Uterus (tissue), 4 donors: Measurements from ENCODE around the gene LDB1. TPM values are rescaled to one million over a fixed set of nuclear protein-coding genes. Genes with fewer than 3 reads are reported as not detected.

Source experiments
- DNase-seq, 2 donors: peaks; one replicate each; pipeline ENCODE4 v3.0.0-alpha.2; 2019 to 2020
- H3K27ac ChIP-seq, 2 donors: fragments of 200-600 bp; sonication (generic); 1 replicate in 1 of 2; 2 replicates in 1 of 2; pipeline ENCODE4 v1.5.1; 2016 to 2018
- H3K27me3 ChIP-seq, 2 donors: fragments of 200-600 bp; sonication (generic); one replicate each; pipeline ENCODE4 v1.5.1; 2018 to 2019; ENCODE audit warnings: control low read depth in 1 of 2
- H3K36me3 ChIP-seq, 2 donors: fragments of 200-600 bp; sonication (generic); one replicate each; pipeline ENCODE4 v1.5.1; 2019; ENCODE audit warnings: control low read depth in 1 of 2
- H3K4me1 ChIP-seq, 2 donors: fragments of 200-600 bp; sonication (generic); one replicate each; pipeline ENCODE4 v1.5.1; 2018 to 2019; ENCODE audit warnings: control low read depth in 1 of 2
- H3K4me3 ChIP-seq, 2 donors: fragments of 200-600 bp; sonication (generic); 1 replicate in 1 of 2; 2 replicates in 1 of 2; pipeline ENCODE4 v1.5.1; 2018 to 2019; ENCODE audit warnings: mild to moderate bottlenecking in 1 of 2
- H3K9me3 ChIP-seq, 2 donors: fragments of 200-600 bp; sonication (generic); one replicate each; pipeline ENCODE4 v1.5.1; 2019; ENCODE audit warnings: control low read depth in 1 of 2
- CTCF ChIP-seq, 4 experiments: fragments of 200-600 bp in 2 of 4; fragments of 450-650 bp in 2 of 4; sonication (generic) in 2 of 4; IDR thresholded peaks; one replicate each; pipeline ENCODE4 v1.5.1; 2016 to 2019; ENCODE audit warnings: antibody characterized with exemption in 4 of 4, mild to moderate bottlenecking in 2 of 4, moderate library complexity in 1 of 4
- POLR2A ChIP-seq, 2 donors: fragments of 450-650 bp; IDR thresholded peaks; one replicate each; pipeline ENCODE4 v1.6.1; 2016; ENCODE audit warnings: antibody characterized with exemption in 2 of 2, mild to moderate bottlenecking in 1 of 2, moderate library complexity in 1 of 2
- intact Hi-C: fragments of 100-400 bp; cut with DNase I; formaldehyde crosslinking; loops from one replicate; pipeline ENCODE4 v1.15.1; 2023; ENCODE audit warnings: low total_unique reads
- total RNA-seq, 4 donors: library from RNA; depleted of rRNA in 3 of 4; stranded (reverse); fragments of >200 nt in 3 of 4; gene quantifications; one replicate each; pipeline versions ENCODE4 v1.1.0 to v1.2.4, GENCODE V29; 2014 to 2023
- donor health status: DM: yes; HTN: yes; CAD: no.

The LDB1 gene
- total RNA-seq, 4 donors from 2014 or later: 17.4 to 121 (median 43.8) TPM

- intact Hi-C loops: no loop called here
- Histone ChIP-seq H3K27ac (peak overlapping the region; percentile 98 to 100), H3K4me1 (peaks cover 10 to 43% of the 10 kb centered on the region in 2 donors)
Measured at GRCh38 chr10:102116656-102117055, 3.5 kb downstream of the LDB1 start.

GRCh38 chr10:102115775-102116174 is 4.4 kb downstream of the LDB1 start:
- no peak for TF ChIP-seq POLR2A (IDR thresholded peaks at IDR 0.05)
- TF ChIP-seq CTCF (IDR thresholded peaks at IDR 0.05): no peak
- no peaks in the 10 kb centered on the region for H3K36me3 ChIP-seq
- H3K27ac ChIP-seq: peak overlapping the region; percentile 98 to 100
- peaks cover 10 to 43% of the 10 kb centered on the region in 2 donors for H3K4me1 ChIP-seq
- DNase-seq: no peak
- no peaks in the 10 kb centered on the region for H3K9me3 ChIP-seq
- intact Hi-C loops: no loop called here
- H3K27me3 ChIP-seq: no peaks in the 10 kb centered on the region
- H3K4me3 ChIP-seq: peak overlapping the region; percentile 45 to 55

More at GRCh38 chr10:102116656-102117055, 3.5 kb downstream of the LDB1 start:
- no peaks in the 10 kb centered on the region for H3K36me3 ChIP-seq
- no peaks in the 10 kb centered on the region for H3K27me3 ChIP-seq
- peak overlapping the region in 1 of 2 donors; percentile 84 for H3K4me3 ChIP-seq
- no peaks in the 10 kb centered on the region for H3K9me3 ChIP-seq
- TF ChIP-seq CTCF (IDR thresholded peaks at IDR 0.05) (no peak), POLR2A (IDR thresholded peaks at IDR 0.05) (no peak)
- no peak for DNase-seq

GRCh38 chr10:102114861-102115618 is 5.1 kb downstream of the LDB1 start:
- peaks cover 10 to 43% of the 10 kb centered on the region in 2 donors for H3K4me1 ChIP-seq
- no peaks in the 10 kb centered on the region for H3K9me3 ChIP-seq
- H3K27me3 ChIP-seq: no peaks in the 10 kb centered on the region
- TF ChIP-seq POLR2A (IDR thresholded peaks at IDR 0.05): peak; percentile 56 to 59
- TF ChIP-seq CTCF (IDR thresholded peaks at IDR 0.05): no peak
- peak overlapping the region; percentile 45 to 55 for H3K4me3 ChIP-seq
- no peaks in the 10 kb centered on the region for H3K36me3 ChIP-seq
- H3K27ac ChIP-seq: peak overlapping the region; percentile 98 to 100
- peak; percentile 87 to 88 for DNase-seq
- intact Hi-C loops: no loop called here

GRCh38 chr10:102113956-102114857 is 6.0 kb downstream of the LDB1 start:
- H3K4me1 ChIP-seq: peaks cover 10 to 43% of the 10 kb centered on the region in 2 donors
- TF ChIP-seq CTCF (IDR thresholded peaks at IDR 0.05): no peak
- no peak for TF ChIP-seq POLR2A (IDR thresholded peaks at IDR 0.05)
- H3K27ac ChIP-seq: peak overlapping the region; percentile 98 to 100
- no peaks in the 10 kb centered on the region for H3K36me3 ChIP-seq
- no peaks in the 10 kb centered on the region for H3K27me3 ChIP-seq
- intact Hi-C loops: no loop called here
- H3K4me3 ChIP-seq: peak overlapping the region; percentile 45 to 55
- peak; percentile 32 to 39 for DNase-seq
- H3K9me3 ChIP-seq: no peaks in the 10 kb centered on the region
